SK-N-SH (cell line): ENCODE results near the gene ACVRL1.

Experiments used
- CTCF ChIP-seq: fragments of 200-600 bp; sonication (generic); IDR thresholded peaks from 2 replicates; pipeline ENCODE4 v1.6.1; 2017; ENCODE audit warnings: antibody characterized with exemption, mild to moderate bottlenecking, moderate library complexity
- EP300 ChIP-seq, 2 experiments: IDR thresholded peaks; 2 replicates each; pipeline versions ENCODE4 v1.4.0 to v1.6.1; 2012; ENCODE audit warnings: borderline replicate concordance in 1 of 2, low read depth in 1 of 2, low read length in 1 of 2
- EZH2phosphoT487 ChIP-seq: fragments of 200-600 bp; sonication (generic); IDR thresholded peaks from 2 replicates; pipeline ENCODE4 v1.6.1; 2017; ENCODE audit warnings: low read depth, mixed run types, mild to moderate bottlenecking, antibody characterized with exemption, moderate library complexity, borderline replicate concordance
- FOSL2 ChIP-seq: IDR thresholded peaks from 2 replicates; pipeline ENCODE4 v1.4.0; 2012; ENCODE audit warnings: low read depth, mild to moderate bottlenecking, moderate library complexity, borderline replicate concordance
- FOXM1 ChIP-seq: IDR thresholded peaks from 2 replicates; pipeline ENCODE4 v1.4.0; 2012; ENCODE audit warnings: low read depth, mild to moderate bottlenecking
- MAX ChIP-seq: IDR thresholded peaks from 2 replicates; pipeline ENCODE4 v1.4.0; 2012; ENCODE audit warnings: low read depth
- MXI1 ChIP-seq: IDR thresholded peaks from 2 replicates; pipeline ENCODE4 v1.6.1; 2012; ENCODE audit warnings: mild to moderate bottlenecking, low read depth, low read length, improper control_type of control experiment
- POLR2AphosphoS5 ChIP-seq: IDR thresholded peaks from 2 replicates; pipeline ENCODE4 v1.6.1; 2012; ENCODE audit warnings: low read depth, low read length
- RAD21 ChIP-seq: IDR thresholded peaks from 2 replicates; pipeline ENCODE4 v1.6.1; 2012; ENCODE audit warnings: mild to moderate bottlenecking, low read length
- SIN3A ChIP-seq: IDR thresholded peaks from 2 replicates; pipeline ENCODE4 v1.6.1; 2012; ENCODE audit warnings: low read depth, mild to moderate bottlenecking, low read length, moderate library complexity, borderline replicate concordance
- SMC3 ChIP-seq: IDR thresholded peaks from 2 replicates; pipeline ENCODE4 v1.6.1; 2012; ENCODE audit warnings: low read depth, low read length, improper control_type of control experiment
- TAF1 ChIP-seq: IDR thresholded peaks from 2 replicates; pipeline ENCODE4 v1.6.1; 2012; ENCODE audit warnings: low read depth, mild to moderate bottlenecking, low read length, moderate library complexity, borderline replicate concordance
- USF1 ChIP-seq: IDR thresholded peaks from 2 replicates; pipeline ENCODE4 v1.4.0; 2012; ENCODE audit warnings: low read depth, borderline replicate concordance
- TF ChIP-seq, protein P1 (sequence below): IDR thresholded peaks from 2 replicates; pipeline ENCODE4; 2012

GRCh38 chr12:51915951-51916350 lies 8.6 kb downstream of the ACVRL1 start:
- TF ChIP-seq FOXM1 (no peak), EP300 (IDR thresholded peaks at IDR 0.05; ENCODE audit: borderline replicate concordance in 1 of 2, low read depth in 1 of 2, low read length in 1 of 2) (no peak), SIN3A (no peak), EZH2phosphoT487 (no peak), POLR2AphosphoS5 (no peak), SMC3 (no peak), USF1 (no peak), TAF1 (no peak), CTCF (no peak), MXI1 (no peak), RAD21 (no peak), MAX (no peak), FOSL2 (no peak)
- TF ChIP-seq, protein P1, sequence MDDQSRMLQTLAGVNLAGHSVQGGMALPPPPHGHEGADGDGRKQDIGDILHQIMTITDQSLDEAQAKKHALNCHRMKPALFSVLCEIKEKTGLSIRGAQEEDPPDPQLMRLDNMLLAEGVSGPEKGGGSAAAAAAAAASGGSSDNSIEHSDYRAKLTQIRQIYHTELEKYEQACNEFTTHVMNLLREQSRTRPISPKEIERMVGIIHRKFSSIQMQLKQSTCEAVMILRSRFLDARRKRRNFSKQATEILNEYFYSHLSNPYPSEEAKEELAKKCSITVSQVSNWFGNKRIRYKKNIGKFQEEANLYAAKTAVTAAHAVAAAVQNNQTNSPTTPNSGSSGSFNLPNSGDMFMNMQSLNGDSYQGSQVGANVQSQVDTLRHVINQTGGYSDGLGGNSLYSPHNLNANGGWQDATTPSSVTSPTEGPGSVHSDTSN = no peak
